HEK293 (cell line): ENCODE measurements around the gene CASS4.
"Not testable (repeated sequence)": the region's sequence is repeated elsewhere in the genome, so short reads cannot be mapped to it uniquely, and the experiment has no call there.

Experiments
- CTCF ChIA-PET: fragments of 350-600 bp; formaldehyde crosslinking; extraction: SDS; loops from one replicate; lab custom pipeline; 2021; ENCODE audit warnings: antibody characterized with exemption; lab: Yijun Ruan, JAX
- POLR2A ChIA-PET: fragments of 300-600 bp; formaldehyde crosslinking; extraction: SDS; loops from one replicate; lab custom pipeline; 2020; ENCODE audit warnings: antibody characterized with exemption, inconsistent platforms; lab: Yijun Ruan, JAX
- H3K27ac ChIP-seq: fragments of 200-500 bp; sonication (Bioruptor generic); 2 replicates; pipeline ENCODE4 v1.5.1; 2014; ENCODE audit warnings: low read depth, low read length, control low read depth, inconsistent platforms; ENCODE audit errors: extremely low read depth
- H3K36me3 ChIP-seq, 2 experiments: fragments of 200-500 bp in 1 of 2; sonication (Bioruptor generic) in 1 of 2; 1 replicate in 1 of 2; 2 replicates in 1 of 2; pipeline ENCODE4 v1.5.1; 2014 to 2017; ENCODE audit warnings: inconsistent platforms in 2 of 2, low read length in 2 of 2; ENCODE audit not compliant: control insufficient read depth in 2 of 2, insufficient read depth in 1 of 2
- H3K4me1 ChIP-seq: fragments of 200-500 bp; sonication (Bioruptor generic); 2 replicates; pipeline ENCODE4 v1.5.1; 2014; ENCODE audit warnings: mild to moderate bottlenecking, low read length, inconsistent platforms; ENCODE audit not compliant: control insufficient read depth, insufficient read depth
- H3K4me3 ChIP-seq: 2 replicates; pipeline ENCODE4 v1.5.1; 2011; ENCODE audit warnings: low read depth, mild to moderate bottlenecking, control low read depth, low read length, moderate library complexity
- H3K9me3 ChIP-seq: fragments of 200-500 bp; sonication (Bioruptor generic); 2 replicates; pipeline ENCODE4 v1.5.1; 2014; ENCODE audit warnings: low read depth, low read length, inconsistent platforms; ENCODE audit not compliant: control insufficient read depth, insufficient read depth
- FEZF1 ChIP-seq: fragments of 450-650 bp; formaldehyde crosslinking; IDR thresholded peaks from 2 replicates; pipeline ENCODE4 v1.5.1; 2016; ENCODE audit warnings: missing biosample characterization, missing genetic modification characterization
- MZF1 ChIP-seq: fragments of 450-650 bp; formaldehyde crosslinking; IDR thresholded peaks from 2 replicates; pipeline ENCODE4 v1.5.1; 2017; ENCODE audit warnings: missing biosample characterization, missing genetic modification characterization, borderline replicate concordance
- OSR2 ChIP-seq: fragments of 450-650 bp; formaldehyde crosslinking; IDR thresholded peaks from 2 replicates; pipeline ENCODE4 v1.5.1; 2016; ENCODE audit warnings: missing biosample characterization, missing genetic modification characterization
- OVOL3 ChIP-seq: fragments of 450-650 bp; formaldehyde crosslinking; IDR thresholded peaks from 2 replicates; pipeline ENCODE4 v1.5.1; 2016; ENCODE audit warnings: missing biosample characterization, missing genetic modification characterization
- SP2 ChIP-seq: fragments of 450-650 bp; formaldehyde crosslinking; IDR thresholded peaks from 2 replicates; pipeline ENCODE4 v1.5.1; 2016; ENCODE audit warnings: missing biosample characterization, missing genetic modification characterization
- YY2 ChIP-seq: fragments of 450-650 bp; formaldehyde crosslinking; IDR thresholded peaks from 2 replicates; pipeline ENCODE4 v1.5.1; 2016; ENCODE audit warnings: missing biosample characterization, missing genetic modification characterization
- ZNF19 ChIP-seq: fragments of 450-650 bp; formaldehyde crosslinking; IDR thresholded peaks from 2 replicates; pipeline ENCODE4; 2016; ENCODE audit warnings: missing biosample characterization, missing genetic modification characterization, low read depth
- ZNF202 ChIP-seq: fragments of 450-650 bp; formaldehyde crosslinking; IDR thresholded peaks from 2 replicates; pipeline ENCODE4 v1.5.1; 2016; ENCODE audit warnings: missing biosample characterization, missing genetic modification characterization, borderline replicate concordance
- ZNF223 ChIP-seq: fragments of 450-650 bp; formaldehyde crosslinking; IDR thresholded peaks from 2 replicates; pipeline ENCODE4 v1.5.1; 2016; ENCODE audit warnings: missing biosample characterization, missing genetic modification characterization
- ZNF266 ChIP-seq: fragments of 450-650 bp; formaldehyde crosslinking; IDR thresholded peaks from 2 replicates; pipeline ENCODE4 v1.5.1; 2016; ENCODE audit warnings: missing biosample characterization, missing genetic modification characterization, low read depth
- ZNF274 ChIP-seq, 2 experiments: fragments of 200-500 bp in 1 of 2; fragments of 450-650 bp in 1 of 2; sonication (Bioruptor generic) in 1 of 2; formaldehyde crosslinking in 1 of 2; IDR thresholded peaks; 2 replicates each; pipeline versions ENCODE4 v1.5.1 to v1.6.1; 2014 to 2016; ENCODE audit warnings: borderline replicate concordance in 1 of 2, inconsistent platforms in 1 of 2, low read length in 1 of 2, missing biosample characterization in 1 of 2, missing genetic modification characterization in 1 of 2
- ZNF292 ChIP-seq: fragments of 450-650 bp; formaldehyde crosslinking; IDR thresholded peaks from 2 replicates; pipeline ENCODE4 v1.5.1; 2016; ENCODE audit warnings: low read depth, missing biosample characterization, missing genetic modification characterization, borderline replicate concordance
- ZNF354C ChIP-seq: fragments of 450-650 bp; formaldehyde crosslinking; IDR thresholded peaks from 2 replicates; pipeline ENCODE4 v1.5.1; 2016; ENCODE audit warnings: missing biosample characterization, missing genetic modification characterization, low read depth, borderline replicate concordance
- ZNF416 ChIP-seq: fragments of 450-650 bp; formaldehyde crosslinking; IDR thresholded peaks from 2 replicates; pipeline ENCODE4 v1.5.1; 2016; ENCODE audit warnings: missing biosample characterization, missing genetic modification characterization
- ZNF426 ChIP-seq: fragments of 450-650 bp; formaldehyde crosslinking; IDR thresholded peaks from 2 replicates; pipeline ENCODE4 v1.5.1; 2017; ENCODE audit warnings: missing biosample characterization, missing genetic modification characterization, mild to moderate bottlenecking, inconsistent platforms, moderate library complexity
- ZNF501 ChIP-seq: fragments of 450-650 bp; formaldehyde crosslinking; IDR thresholded peaks from 2 replicates; pipeline ENCODE4 v1.5.1; 2016; ENCODE audit warnings: missing biosample characterization, missing genetic modification characterization
- ZNF514 ChIP-seq: fragments of 450-650 bp; formaldehyde crosslinking; IDR thresholded peaks from 2 replicates; pipeline ENCODE4 v1.5.1; 2016; ENCODE audit warnings: missing biosample characterization, missing genetic modification characterization
- ZNF548 ChIP-seq: fragments of 450-650 bp; formaldehyde crosslinking; IDR thresholded peaks from 2 replicates; pipeline ENCODE4 v1.5.1; 2016; ENCODE audit warnings: missing biosample characterization, missing genetic modification characterization
- ZNF549 ChIP-seq: fragments of 450-650 bp; IDR thresholded peaks from 2 replicates; pipeline ENCODE4 v1.5.1; 2018; ENCODE audit warnings: missing biosample characterization, missing genetic modification characterization, mild to moderate bottlenecking, inconsistent platforms, moderate library complexity
- ZNF561 ChIP-seq: fragments of 450-650 bp; IDR thresholded peaks from 2 replicates; pipeline ENCODE4 v1.5.1; 2018; ENCODE audit warnings: missing biosample characterization, missing genetic modification characterization, borderline replicate concordance
- ZNF596 ChIP-seq: fragments of 450-650 bp; IDR thresholded peaks from 2 replicates; pipeline ENCODE4 v1.5.0; 2018; ENCODE audit warnings: missing biosample characterization, mild to moderate bottlenecking, missing genetic modification characterization, moderate library complexity
- ZNF600 ChIP-seq: fragments of 450-650 bp; formaldehyde crosslinking; IDR thresholded peaks from 2 replicates; pipeline ENCODE4 v1.5.1; 2016; ENCODE audit warnings: missing biosample characterization, missing genetic modification characterization
- ZNF621 ChIP-seq: fragments of 450-650 bp; formaldehyde crosslinking; IDR thresholded peaks from 2 replicates; pipeline ENCODE4 v1.5.1; 2017; ENCODE audit warnings: missing biosample characterization, missing genetic modification characterization
- ZNF654 ChIP-seq: fragments of 450-650 bp; formaldehyde crosslinking; IDR thresholded peaks from 2 replicates; pipeline ENCODE4 v1.5.1; 2016; ENCODE audit warnings: low read depth, missing biosample characterization, missing genetic modification characterization
- ZNF747 ChIP-seq: fragments of 450-650 bp; formaldehyde crosslinking; IDR thresholded peaks from 2 replicates; pipeline ENCODE4 v1.5.1; 2016; ENCODE audit warnings: missing biosample characterization, missing genetic modification characterization
- ZNF843 ChIP-seq: fragments of 450-650 bp; formaldehyde crosslinking; IDR thresholded peaks from 2 replicates; pipeline ENCODE4 v1.5.1; 2016; ENCODE audit warnings: missing biosample characterization, missing genetic modification characterization
- TF ChIP-seq, protein P1 (sequence below): fragments of 450-650 bp; formaldehyde crosslinking; optimal IDR thresholded peaks from 2 replicates; pipeline ENCODE3; 2016; ENCODE audit warnings: missing biosample characterization, mild to moderate bottlenecking, missing genetic modification characterization
- TF ChIP-seq, protein P2 (sequence below): fragments of 450-650 bp; formaldehyde crosslinking; IDR thresholded peaks from 2 replicates; pipeline ENCODE4 v1.5.1; 2016; ENCODE audit warnings: missing biosample characterization, missing genetic modification characterization, low read depth
- TF ChIP-seq, protein P3 (sequence below): fragments of 450-650 bp; formaldehyde crosslinking; IDR thresholded peaks from 2 replicates; pipeline ENCODE4 v1.5.1; 2016; ENCODE audit warnings: missing biosample characterization, missing genetic modification characterization

The CASS4 gene

DNA sequence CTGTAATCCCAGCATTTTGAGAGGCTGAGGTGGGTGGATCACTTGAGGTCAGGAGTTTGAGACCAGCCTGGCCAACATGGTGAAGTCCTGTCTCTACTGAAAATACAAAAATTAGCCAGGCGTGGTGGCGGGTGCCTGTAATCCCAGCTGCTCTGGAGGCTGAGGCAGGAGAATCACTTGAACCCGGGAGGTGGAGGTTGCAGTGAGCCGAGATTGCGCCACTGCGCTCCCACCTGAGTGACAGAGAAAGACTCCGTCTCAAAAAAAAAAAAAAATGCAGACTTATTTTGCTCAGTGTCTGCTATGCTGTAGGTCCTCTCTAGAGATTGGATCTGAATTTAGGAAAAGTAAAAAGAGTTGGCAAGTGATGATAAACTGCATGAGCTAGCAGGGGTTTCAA, 773 bp upstream of the CASS4 start:
- H3K9me3 ChIP-seq, H3K4me3 ChIP-seq, H3K27ac ChIP-seq, POLR2A ChIA-PET, H3K4me1 ChIP-seq: not testable (repeated sequence)
- peaks cover 17 to 49% of the 10 kb centered on the region in 2 experiments for H3K36me3 ChIP-seq
- CTCF ChIA-PET = interaction anchor here (0.7 to 1.3 kb wide), 2 partner anchors 11 to 666 kb away, joined by 4 to 6 read pairs; no protein-coding TSS in a partner anchor
- TF ChIP-seq, protein P1, sequence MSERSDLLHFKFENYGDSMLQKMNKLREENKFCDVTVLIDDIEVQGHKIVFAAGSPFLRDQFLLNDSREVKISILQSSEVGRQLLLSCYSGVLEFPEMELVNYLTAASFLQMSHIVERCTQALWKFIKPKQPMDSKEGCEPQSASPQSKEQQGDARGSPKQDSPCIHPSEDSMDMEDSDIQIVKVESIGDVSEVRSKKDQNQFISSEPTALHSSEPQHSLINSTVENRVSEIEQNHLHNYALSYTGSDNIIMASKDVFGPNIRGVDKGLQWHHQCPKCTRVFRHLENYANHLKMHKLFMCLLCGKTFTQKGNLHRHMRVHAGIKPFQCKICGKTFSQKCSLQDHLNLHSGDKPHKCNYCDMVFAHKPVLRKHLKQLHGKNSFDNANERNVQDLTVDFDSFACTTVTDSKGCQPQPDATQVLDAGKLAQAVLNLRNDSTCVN (tag by site-specific recombination) = peak; percentile 7

DNA sequence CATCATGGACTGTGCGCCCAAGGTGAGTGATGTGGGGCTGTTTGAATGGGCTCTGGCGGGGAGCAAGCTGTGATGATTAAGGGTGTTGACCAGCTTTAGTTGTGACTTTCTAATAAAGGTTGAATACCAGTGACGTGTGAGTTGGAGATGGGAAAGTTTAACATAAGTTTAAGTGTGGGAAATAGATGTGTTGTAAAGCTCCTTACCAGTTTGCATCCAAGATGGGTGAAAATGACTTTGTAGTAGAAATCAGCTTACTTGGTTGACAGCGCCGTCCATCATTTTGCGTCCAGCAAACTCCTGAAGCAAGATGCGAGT, 372 bp downstream of the CASS4 start:
- TF ChIP-seq ZNF292 (tag by site-specific recombination) (no peak), ZNF501 (tag by site-specific recombination) (no peak), ZNF416 (no peak), ZNF354C (tag by site-specific recombination) (no peak), ZNF223 (tag by site-specific recombination) (no peak), SP2 (no peak), OSR2 (no peak), ZNF561 (tag by site-specific recombination) (no peak), ZNF19 (tag by site-specific recombination) (no peak), YY2 (tag by site-specific recombination) (no peak), ZNF426 (tag by site-specific recombination) (no peak), ZNF549 (no peak)
- TF ChIP-seq, protein P2, sequence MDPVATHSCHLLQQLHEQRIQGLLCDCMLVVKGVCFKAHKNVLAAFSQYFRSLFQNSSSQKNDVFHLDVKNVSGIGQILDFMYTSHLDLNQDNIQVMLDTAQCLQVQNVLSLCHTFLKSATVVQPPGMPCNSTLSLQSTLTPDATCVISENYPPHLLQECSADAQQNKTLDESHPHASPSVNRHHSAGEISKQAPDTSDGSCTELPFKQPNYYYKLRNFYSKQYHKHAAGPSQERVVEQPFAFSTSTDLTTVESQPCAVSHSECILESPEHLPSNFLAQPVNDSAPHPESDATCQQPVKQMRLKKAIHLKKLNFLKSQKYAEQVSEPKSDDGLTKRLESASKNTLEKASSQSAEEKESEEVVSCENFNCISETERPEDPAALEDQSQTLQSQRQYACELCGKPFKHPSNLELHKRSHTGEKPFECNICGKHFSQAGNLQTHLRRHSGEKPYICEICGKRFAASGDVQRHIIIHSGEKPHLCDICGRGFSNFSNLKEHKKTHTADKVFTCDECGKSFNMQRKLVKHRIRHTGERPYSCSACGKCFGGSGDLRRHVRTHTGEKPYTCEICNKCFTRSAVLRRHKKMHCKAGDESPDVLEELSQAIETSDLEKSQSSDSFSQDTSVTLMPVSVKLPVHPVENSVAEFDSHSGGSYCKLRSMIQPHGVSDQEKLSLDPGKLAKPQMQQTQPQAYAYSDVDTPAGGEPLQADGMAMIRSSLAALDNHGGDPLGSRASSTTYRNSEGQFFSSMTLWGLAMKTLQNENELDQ (tag by site-specific recombination) = no peak
- Histone ChIP-seq H3K4me1 (no peaks in the 10 kb centered on the region), H3K4me3 (no peak overlapping the region), H3K9me3 (no peaks in the 10 kb centered on the region), H3K27ac (no peak overlapping the region), H3K36me3 (peaks cover 6 to 48% of the 10 kb centered on the region in 2 experiments; a peak in 2 of 3 replicates)
- ChIA-PET CTCF (interaction anchor here (0.7 to 1.3 kb wide), 3 partner anchors 10 to 12 kb away, joined by 3 to 7 read pairs (median 4); no protein-coding TSS in a partner anchor), POLR2A (no interaction called here)

DNA sequence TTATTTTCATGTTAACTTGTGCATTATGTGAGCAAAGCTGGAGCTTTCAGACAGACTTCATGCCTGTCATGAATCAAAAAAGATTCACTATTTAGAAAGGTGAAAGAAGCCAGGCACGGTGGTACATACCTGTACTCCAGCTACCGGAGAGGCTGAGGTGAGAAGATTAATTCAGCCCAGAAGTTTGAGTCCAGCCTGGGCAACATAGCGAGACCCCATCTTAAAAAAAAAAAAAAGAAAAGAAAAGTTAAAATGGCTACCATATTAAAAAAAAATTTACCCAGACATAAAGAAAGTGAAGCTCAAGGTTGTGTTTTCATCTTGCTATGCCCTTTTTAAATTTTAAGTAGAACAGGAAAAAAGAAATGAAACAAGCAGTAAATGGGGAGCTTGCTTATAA, 889 bp downstream of the CASS4 start:
- no peak overlapping the region for H3K27ac ChIP-seq
- H3K4me3 ChIP-seq = no peak overlapping the region
- H3K9me3 ChIP-seq = no peaks in the 10 kb centered on the region
- H3K4me1 ChIP-seq = no peaks in the 10 kb centered on the region
- H3K36me3 ChIP-seq = peaks cover 3 to 45% of the 10 kb centered on the region in 2 experiments; a peak in 2 of 3 replicates
- POLR2A ChIA-PET = interaction anchor here (0.6 kb wide), 1 partner anchor 559 kb away, joined by 4 read pairs; no protein-coding TSS in a partner anchor
- CTCF ChIA-PET = interaction anchor here (0.7 kb wide), 1 partner anchor 13 kb away, joined by 3 read pairs; no protein-coding TSS in a partner anchor
- no peak for TF ChIP-seq ZNF266 (tag by site-specific recombination)
- TF ChIP-seq ZNF843 (tag by site-specific recombination) = no peak
- TF ChIP-seq ZNF514 (tag by site-specific recombination) = no peak
- no peak for TF ChIP-seq MZF1
- TF ChIP-seq ZNF202 = no peak
- no peak for TF ChIP-seq ZNF274 (IDR thresholded peaks at IDR 0.05; ENCODE audit: low read length)
- TF ChIP-seq ZNF274 (tag by site-specific recombination; IDR thresholded peaks at IDR 0.05; ENCODE audit: borderline replicate concordance) = no peak
- TF ChIP-seq ZNF548 (tag by site-specific recombination) = no peak
- TF ChIP-seq, protein P3, sequence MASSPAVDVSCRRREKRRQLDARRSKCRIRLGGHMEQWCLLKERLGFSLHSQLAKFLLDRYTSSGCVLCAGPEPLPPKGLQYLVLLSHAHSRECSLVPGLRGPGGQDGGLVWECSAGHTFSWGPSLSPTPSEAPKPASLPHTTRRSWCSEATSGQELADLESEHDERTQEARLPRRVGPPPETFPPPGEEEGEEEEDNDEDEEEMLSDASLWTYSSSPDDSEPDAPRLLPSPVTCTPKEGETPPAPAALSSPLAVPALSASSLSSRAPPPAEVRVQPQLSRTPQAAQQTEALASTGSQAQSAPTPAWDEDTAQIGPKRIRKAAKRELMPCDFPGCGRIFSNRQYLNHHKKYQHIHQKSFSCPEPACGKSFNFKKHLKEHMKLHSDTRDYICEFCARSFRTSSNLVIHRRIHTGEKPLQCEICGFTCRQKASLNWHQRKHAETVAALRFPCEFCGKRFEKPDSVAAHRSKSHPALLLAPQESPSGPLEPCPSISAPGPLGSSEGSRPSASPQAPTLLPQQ = no peak
- TF ChIP-seq ZNF621 (tag by site-specific recombination) = no peak
- TF ChIP-seq ZNF600 (tag by site-specific recombination) = no peak
- TF ChIP-seq ZNF596 (tag by site-specific recombination) = no peak
- TF ChIP-seq FEZF1 (tag by site-specific recombination) = no peak
- TF ChIP-seq ZNF747 (tag by site-specific recombination) = no peak
- no peak for TF ChIP-seq OVOL3 (tag by site-specific recombination)
- TF ChIP-seq ZNF654 (tag by site-specific recombination) = no peak
- no peak for TF ChIP-seq ZNF501 (tag by site-specific recombination)
